Measurements from ENCODE around the gene RAET1L.
"Not testable (repeated sequence)": the region's sequence is repeated elsewhere in the genome, so short reads cannot be mapped to it uniquely, and the experiment has no call there.

DNA sequence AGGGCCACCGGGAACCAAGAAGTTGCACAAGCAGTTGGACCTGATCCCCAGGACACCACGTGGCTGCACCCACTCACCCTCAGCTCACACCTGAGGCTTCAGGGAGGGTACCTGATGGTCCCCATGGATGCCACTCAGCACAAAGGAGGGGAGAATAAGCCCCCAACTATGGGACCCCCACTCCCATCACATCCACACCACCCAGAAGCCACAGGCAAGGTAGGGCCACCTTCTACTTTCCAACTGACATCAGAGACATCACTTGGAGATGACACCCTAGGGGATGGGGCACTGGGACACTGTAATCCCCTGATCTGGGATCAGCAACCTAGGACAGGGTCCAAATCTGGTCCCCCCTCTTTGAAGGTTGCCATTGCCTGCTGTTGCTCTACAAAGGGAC, 1.3 kb downstream of the RAET1L start:
- TF ChIP-seq, protein P1, sequence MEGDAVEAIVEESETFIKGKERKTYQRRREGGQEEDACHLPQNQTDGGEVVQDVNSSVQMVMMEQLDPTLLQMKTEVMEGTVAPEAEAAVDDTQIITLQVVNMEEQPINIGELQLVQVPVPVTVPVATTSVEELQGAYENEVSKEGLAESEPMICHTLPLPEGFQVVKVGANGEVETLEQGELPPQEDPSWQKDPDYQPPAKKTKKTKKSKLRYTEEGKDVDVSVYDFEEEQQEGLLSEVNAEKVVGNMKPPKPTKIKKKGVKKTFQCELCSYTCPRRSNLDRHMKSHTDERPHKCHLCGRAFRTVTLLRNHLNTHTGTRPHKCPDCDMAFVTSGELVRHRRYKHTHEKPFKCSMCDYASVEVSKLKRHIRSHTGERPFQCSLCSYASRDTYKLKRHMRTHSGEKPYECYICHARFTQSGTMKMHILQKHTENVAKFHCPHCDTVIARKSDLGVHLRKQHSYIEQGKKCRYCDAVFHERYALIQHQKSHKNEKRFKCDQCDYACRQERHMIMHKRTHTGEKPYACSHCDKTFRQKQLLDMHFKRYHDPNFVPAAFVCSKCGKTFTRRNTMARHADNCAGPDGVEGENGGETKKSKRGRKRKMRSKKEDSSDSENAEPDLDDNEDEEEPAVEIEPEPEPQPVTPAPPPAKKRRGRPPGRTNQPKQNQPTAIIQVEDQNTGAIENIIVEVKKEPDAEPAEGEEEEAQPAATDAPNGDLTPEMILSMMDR (IDR thresholded peaks at IDR 0.05; ENCODE audit: low read depth, low read length, missing input control): not testable (repeated sequence)
- TF ChIP-seq JUND (IDR thresholded peaks at IDR 0.05); NR2F2 (IDR thresholded peaks at IDR 0.05); YY1 (IDR thresholded peaks at IDR 0.05); TAF1 (conservative IDR thresholded peaks at IDR 0.05); GABPA (IDR thresholded peaks at IDR 0.05 in 1 of 2, conservative IDR thresholded peaks at IDR 0.05 in 1 of 2); HNF4G (IDR thresholded peaks at IDR 0.05); SP1 (IDR thresholded peaks at IDR 0.05); FOXA1 (IDR thresholded peaks at IDR 0.05); RXRA (IDR thresholded peaks at IDR 0.05): not testable (repeated sequence)
- TF ChIP-seq, protein P2, sequence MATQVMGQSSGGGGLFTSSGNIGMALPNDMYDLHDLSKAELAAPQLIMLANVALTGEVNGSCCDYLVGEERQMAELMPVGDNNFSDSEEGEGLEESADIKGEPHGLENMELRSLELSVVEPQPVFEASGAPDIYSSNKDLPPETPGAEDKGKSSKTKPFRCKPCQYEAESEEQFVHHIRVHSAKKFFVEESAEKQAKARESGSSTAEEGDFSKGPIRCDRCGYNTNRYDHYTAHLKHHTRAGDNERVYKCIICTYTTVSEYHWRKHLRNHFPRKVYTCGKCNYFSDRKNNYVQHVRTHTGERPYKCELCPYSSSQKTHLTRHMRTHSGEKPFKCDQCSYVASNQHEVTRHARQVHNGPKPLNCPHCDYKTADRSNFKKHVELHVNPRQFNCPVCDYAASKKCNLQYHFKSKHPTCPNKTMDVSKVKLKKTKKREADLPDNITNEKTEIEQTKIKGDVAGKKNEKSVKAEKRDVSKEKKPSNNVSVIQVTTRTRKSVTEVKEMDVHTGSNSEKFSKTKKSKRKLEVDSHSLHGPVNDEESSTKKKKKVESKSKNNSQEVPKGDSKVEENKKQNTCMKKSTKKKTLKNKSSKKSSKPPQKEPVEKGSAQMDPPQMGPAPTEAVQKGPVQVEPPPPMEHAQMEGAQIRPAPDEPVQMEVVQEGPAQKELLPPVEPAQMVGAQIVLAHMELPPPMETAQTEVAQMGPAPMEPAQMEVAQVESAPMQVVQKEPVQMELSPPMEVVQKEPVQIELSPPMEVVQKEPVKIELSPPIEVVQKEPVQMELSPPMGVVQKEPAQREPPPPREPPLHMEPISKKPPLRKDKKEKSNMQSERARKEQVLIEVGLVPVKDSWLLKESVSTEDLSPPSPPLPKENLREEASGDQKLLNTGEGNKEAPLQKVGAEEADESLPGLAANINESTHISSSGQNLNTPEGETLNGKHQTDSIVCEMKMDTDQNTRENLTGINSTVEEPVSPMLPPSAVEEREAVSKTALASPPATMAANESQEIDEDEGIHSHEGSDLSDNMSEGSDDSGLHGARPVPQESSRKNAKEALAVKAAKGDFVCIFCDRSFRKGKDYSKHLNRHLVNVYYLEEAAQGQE (IDR thresholded peaks at IDR 0.05): not testable (repeated sequence)
- TF ChIP-seq, protein P3, sequence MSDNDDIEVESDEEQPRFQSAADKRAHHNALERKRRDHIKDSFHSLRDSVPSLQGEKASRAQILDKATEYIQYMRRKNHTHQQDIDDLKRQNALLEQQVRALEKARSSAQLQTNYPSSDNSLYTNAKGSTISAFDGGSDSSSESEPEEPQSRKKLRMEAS (IDR thresholded peaks at IDR 0.05): not testable (repeated sequence)
- TF ChIP-seq, protein P4, sequence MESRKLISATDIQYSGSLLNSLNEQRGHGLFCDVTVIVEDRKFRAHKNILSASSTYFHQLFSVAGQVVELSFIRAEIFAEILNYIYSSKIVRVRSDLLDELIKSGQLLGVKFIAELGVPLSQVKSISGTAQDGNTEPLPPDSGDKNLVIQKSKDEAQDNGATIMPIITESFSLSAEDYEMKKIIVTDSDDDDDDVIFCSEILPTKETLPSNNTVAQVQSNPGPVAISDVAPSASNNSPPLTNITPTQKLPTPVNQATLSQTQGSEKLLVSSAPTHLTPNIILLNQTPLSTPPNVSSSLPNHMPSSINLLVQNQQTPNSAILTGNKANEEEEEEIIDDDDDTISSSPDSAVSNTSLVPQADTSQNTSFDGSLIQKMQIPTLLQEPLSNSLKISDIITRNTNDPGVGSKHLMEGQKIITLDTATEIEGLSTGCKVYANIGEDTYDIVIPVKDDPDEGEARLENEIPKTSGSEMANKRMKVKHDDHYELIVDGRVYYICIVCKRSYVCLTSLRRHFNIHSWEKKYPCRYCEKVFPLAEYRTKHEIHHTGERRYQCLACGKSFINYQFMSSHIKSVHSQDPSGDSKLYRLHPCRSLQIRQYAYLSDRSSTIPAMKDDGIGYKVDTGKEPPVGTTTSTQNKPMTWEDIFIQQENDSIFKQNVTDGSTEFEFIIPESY (IDR thresholded peaks at IDR 0.05): not testable (repeated sequence)
